Thyroid gland (tissue), 4 donors: Measurements from ENCODE around the gene ELMO3.

Source experiments
- POLR2A ChIP-seq, 2 donors: fragments of 450-650 bp; IDR thresholded peaks; one replicate each; pipeline ENCODE4 v1.6.1; 2017; ENCODE audit warnings: antibody characterized with exemption in 2 of 2, mild to moderate bottlenecking in 2 of 2, moderate library complexity in 1 of 2
- TF ChIP-seq, protein P1 (sequence below), 6 experiments: fragments of 200-600 bp in 3 of 6; fragments of 450-650 bp in 3 of 6; sonication (generic) in 3 of 6; IDR thresholded peaks; one replicate each; pipeline ENCODE4 v1.5.1; 2016 to 2019; ENCODE audit warnings: antibody characterized with exemption in 6 of 6, mild to moderate bottlenecking in 2 of 6, inconsistent platforms in 1 of 6, moderate library complexity in 1 of 6

DNA sequence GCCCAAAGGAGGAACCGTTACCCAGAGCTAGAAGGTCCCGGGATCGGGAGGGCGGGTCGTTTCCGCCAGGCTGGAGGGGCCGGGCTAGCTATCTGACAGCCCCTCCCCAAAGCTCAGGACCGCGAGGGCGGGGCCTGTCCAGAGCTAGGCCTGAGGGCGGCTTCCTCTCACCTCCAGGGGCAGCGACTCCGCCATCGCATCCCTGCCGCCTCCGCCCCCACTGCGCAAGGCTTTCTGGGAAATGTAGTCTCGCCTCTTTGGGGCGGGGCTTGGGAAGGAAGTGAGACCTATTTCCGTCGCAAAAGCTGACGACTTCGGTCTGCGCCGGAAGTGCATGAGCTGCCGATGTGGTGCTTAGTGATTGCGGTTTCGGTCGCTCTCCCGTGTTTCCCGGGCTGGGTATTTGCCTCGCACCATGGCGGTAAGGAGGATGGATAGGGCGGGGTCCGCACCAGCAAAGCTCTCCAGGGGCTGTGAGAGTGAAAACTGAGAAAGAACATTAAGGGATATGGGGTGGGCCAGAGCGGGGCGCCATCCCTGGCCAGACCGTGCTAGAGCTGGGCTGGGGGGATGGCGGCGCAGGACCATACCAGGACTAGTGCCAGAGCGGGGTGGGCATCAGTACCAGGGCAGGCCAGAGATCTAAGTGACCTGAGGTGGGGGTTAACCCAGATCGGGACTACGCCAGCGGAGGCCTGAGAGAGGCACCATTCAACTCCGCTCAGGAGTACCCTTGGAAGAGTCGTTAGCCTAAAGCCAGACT is 28.1 kb downstream of the ELMO3 start, which contains the start of gene TMEM208:
- TF ChIP-seq, protein P1, sequence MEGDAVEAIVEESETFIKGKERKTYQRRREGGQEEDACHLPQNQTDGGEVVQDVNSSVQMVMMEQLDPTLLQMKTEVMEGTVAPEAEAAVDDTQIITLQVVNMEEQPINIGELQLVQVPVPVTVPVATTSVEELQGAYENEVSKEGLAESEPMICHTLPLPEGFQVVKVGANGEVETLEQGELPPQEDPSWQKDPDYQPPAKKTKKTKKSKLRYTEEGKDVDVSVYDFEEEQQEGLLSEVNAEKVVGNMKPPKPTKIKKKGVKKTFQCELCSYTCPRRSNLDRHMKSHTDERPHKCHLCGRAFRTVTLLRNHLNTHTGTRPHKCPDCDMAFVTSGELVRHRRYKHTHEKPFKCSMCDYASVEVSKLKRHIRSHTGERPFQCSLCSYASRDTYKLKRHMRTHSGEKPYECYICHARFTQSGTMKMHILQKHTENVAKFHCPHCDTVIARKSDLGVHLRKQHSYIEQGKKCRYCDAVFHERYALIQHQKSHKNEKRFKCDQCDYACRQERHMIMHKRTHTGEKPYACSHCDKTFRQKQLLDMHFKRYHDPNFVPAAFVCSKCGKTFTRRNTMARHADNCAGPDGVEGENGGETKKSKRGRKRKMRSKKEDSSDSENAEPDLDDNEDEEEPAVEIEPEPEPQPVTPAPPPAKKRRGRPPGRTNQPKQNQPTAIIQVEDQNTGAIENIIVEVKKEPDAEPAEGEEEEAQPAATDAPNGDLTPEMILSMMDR (IDR thresholded peaks at IDR 0.05) = peak in 3 of 6 experiments; percentile 14 to 40 (median 18)
- peak in 1 of 2 donors; percentile 71 for TF ChIP-seq POLR2A (IDR thresholded peaks at IDR 0.05)
